ENCODE data around the gene SNAPC3.

DNA sequence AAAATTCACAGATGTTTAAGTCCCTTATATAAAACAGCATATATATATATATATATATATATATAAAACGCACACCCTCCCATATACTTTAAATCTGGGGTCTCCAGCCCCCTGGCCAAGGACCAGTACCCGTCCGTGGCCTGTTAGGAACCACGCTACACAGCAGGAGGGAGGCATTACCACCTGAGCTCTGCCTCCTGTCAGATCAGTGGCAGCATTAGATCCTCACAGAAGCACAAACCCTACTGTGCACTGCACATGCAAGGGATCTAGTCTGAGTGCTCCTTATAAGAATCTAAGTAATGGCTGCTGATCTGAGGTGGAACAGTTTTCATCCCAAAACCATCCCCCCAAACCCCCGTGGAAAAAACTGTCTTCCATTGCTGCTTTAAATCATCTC is 79.1 kb downstream of the SNAPC3 start:
- TF ChIP-seq, protein P1, sequence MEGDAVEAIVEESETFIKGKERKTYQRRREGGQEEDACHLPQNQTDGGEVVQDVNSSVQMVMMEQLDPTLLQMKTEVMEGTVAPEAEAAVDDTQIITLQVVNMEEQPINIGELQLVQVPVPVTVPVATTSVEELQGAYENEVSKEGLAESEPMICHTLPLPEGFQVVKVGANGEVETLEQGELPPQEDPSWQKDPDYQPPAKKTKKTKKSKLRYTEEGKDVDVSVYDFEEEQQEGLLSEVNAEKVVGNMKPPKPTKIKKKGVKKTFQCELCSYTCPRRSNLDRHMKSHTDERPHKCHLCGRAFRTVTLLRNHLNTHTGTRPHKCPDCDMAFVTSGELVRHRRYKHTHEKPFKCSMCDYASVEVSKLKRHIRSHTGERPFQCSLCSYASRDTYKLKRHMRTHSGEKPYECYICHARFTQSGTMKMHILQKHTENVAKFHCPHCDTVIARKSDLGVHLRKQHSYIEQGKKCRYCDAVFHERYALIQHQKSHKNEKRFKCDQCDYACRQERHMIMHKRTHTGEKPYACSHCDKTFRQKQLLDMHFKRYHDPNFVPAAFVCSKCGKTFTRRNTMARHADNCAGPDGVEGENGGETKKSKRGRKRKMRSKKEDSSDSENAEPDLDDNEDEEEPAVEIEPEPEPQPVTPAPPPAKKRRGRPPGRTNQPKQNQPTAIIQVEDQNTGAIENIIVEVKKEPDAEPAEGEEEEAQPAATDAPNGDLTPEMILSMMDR (IDR thresholded peaks at IDR 0.05): no peak
- TF ChIP-seq, protein P2, sequence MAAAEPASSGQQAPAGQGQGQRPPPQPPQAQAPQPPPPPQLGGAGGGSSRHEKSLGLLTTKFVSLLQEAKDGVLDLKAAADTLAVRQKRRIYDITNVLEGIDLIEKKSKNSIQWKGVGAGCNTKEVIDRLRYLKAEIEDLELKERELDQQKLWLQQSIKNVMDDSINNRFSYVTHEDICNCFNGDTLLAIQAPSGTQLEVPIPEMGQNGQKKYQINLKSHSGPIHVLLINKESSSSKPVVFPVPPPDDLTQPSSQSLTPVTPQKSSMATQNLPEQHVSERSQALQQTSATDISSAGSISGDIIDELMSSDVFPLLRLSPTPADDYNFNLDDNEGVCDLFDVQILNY (CRISPR knock-in tag; IDR thresholded peaks at IDR 0.05): no peak
- TF ChIP-seq TEAD4 (CRISPR knock-in tag; IDR thresholded peaks at IDR 0.05) (no peak), RELA (CRISPR knock-in tag; IDR thresholded peaks at IDR 0.05; ENCODE audit: borderline replicate concordance) (no peak), ELF4 (CRISPR knock-in tag; IDR thresholded peaks at IDR 0.05; ENCODE audit: low read depth) (no peak), NFYB (CRISPR knock-in tag; conservative IDR thresholded peaks at IDR 0.05; ENCODE audit: low read depth) (no peak)
- TF ChIP-seq, protein P3, sequence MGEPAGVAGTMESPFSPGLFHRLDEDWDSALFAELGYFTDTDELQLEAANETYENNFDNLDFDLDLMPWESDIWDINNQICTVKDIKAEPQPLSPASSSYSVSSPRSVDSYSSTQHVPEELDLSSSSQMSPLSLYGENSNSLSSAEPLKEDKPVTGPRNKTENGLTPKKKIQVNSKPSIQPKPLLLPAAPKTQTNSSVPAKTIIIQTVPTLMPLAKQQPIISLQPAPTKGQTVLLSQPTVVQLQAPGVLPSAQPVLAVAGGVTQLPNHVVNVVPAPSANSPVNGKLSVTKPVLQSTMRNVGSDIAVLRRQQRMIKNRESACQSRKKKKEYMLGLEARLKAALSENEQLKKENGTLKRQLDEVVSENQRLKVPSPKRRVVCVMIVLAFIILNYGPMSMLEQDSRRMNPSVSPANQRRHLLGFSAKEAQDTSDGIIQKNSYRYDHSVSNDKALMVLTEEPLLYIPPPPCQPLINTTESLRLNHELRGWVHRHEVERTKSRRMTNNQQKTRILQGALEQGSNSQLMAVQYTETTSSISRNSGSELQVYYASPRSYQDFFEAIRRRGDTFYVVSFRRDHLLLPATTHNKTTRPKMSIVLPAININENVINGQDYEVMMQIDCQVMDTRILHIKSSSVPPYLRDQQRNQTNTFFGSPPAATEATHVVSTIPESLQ (CRISPR knock-in tag; IDR thresholded peaks at IDR 0.05): no peak
- TF ChIP-seq, protein P4, sequence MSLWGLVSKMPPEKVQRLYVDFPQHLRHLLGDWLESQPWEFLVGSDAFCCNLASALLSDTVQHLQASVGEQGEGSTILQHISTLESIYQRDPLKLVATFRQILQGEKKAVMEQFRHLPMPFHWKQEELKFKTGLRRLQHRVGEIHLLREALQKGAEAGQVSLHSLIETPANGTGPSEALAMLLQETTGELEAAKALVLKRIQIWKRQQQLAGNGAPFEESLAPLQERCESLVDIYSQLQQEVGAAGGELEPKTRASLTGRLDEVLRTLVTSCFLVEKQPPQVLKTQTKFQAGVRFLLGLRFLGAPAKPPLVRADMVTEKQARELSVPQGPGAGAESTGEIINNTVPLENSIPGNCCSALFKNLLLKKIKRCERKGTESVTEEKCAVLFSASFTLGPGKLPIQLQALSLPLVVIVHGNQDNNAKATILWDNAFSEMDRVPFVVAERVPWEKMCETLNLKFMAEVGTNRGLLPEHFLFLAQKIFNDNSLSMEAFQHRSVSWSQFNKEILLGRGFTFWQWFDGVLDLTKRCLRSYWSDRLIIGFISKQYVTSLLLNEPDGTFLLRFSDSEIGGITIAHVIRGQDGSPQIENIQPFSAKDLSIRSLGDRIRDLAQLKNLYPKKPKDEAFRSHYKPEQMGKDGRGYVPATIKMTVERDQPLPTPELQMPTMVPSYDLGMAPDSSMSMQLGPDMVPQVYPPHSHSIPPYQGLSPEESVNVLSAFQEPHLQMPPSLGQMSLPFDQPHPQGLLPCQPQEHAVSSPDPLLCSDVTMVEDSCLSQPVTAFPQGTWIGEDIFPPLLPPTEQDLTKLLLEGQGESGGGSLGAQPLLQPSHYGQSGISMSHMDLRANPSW (CRISPR knock-in tag; conservative IDR thresholded peaks at IDR 0.05; ENCODE audit: low read depth): no peak
- TF ChIP-seq, protein P5, sequence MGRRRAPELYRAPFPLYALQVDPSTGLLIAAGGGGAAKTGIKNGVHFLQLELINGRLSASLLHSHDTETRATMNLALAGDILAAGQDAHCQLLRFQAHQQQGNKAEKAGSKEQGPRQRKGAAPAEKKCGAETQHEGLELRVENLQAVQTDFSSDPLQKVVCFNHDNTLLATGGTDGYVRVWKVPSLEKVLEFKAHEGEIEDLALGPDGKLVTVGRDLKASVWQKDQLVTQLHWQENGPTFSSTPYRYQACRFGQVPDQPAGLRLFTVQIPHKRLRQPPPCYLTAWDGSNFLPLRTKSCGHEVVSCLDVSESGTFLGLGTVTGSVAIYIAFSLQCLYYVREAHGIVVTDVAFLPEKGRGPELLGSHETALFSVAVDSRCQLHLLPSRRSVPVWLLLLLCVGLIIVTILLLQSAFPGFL (CRISPR knock-in tag; IDR thresholded peaks at IDR 0.05; ENCODE audit: borderline replicate concordance): no peak
